Mammary epithelial cell (primary cell): ENCODE measurements around the gene RPL41.

Experiments used
- EZH2 ChIP-seq: IDR thresholded peaks from 2 replicates; pipeline ENCODE4 v1.6.1; 2012; ENCODE audit warnings: low read length, inconsistent platforms, borderline replicate concordance
- TF ChIP-seq, protein P1 (sequence below), 2 donors: IDR thresholded peaks in 1 of 2; conservative IDR thresholded peaks in 1 of 2; 2 replicates each; pipeline ENCODE4 v1.5.1; 2011 to 2012; ENCODE audit warnings: inconsistent platforms in 2 of 2, low read length in 2 of 2, mild to moderate bottlenecking in 2 of 2, control low read depth in 1 of 2, low read depth in 1 of 2; ENCODE audit not compliant: insufficient read depth in 1 of 2; ENCODE audit errors: extremely low read depth in 1 of 2

DNA sequence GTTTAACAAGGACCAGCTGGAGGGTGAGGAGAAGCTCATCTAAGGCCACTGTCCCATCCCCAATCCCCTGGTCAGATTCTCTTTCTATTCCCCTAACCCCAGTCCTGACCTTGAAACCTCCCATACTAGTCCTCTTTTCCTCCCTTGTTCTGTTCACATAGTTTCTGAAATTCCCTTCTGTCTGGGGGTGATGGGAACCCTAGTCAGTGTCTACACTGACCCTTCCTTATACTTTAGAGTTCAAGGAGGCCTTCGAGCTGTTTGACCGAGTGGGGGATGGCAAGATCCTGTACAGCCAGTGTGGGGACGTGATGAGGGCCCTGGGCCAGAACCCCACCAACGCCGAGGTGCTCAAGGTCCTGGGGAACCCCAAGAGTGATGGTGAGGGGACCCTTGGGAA, 38.4 kb downstream of the RPL41 start:
- TF ChIP-seq, protein P1, sequence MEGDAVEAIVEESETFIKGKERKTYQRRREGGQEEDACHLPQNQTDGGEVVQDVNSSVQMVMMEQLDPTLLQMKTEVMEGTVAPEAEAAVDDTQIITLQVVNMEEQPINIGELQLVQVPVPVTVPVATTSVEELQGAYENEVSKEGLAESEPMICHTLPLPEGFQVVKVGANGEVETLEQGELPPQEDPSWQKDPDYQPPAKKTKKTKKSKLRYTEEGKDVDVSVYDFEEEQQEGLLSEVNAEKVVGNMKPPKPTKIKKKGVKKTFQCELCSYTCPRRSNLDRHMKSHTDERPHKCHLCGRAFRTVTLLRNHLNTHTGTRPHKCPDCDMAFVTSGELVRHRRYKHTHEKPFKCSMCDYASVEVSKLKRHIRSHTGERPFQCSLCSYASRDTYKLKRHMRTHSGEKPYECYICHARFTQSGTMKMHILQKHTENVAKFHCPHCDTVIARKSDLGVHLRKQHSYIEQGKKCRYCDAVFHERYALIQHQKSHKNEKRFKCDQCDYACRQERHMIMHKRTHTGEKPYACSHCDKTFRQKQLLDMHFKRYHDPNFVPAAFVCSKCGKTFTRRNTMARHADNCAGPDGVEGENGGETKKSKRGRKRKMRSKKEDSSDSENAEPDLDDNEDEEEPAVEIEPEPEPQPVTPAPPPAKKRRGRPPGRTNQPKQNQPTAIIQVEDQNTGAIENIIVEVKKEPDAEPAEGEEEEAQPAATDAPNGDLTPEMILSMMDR (conservative IDR thresholded peaks at IDR 0.05 in 1 of 2, IDR thresholded peaks at IDR 0.05 in 1 of 2; ENCODE audit: extremely low read depth in 1 of 2, insufficient read depth in 1 of 2, low read depth in 1 of 2, low read length in 2 of 2): no peak
- no peak for TF ChIP-seq EZH2
